Measurements from ENCODE around the gene ACSF2.

- TF ChIP-seq, protein P1, sequence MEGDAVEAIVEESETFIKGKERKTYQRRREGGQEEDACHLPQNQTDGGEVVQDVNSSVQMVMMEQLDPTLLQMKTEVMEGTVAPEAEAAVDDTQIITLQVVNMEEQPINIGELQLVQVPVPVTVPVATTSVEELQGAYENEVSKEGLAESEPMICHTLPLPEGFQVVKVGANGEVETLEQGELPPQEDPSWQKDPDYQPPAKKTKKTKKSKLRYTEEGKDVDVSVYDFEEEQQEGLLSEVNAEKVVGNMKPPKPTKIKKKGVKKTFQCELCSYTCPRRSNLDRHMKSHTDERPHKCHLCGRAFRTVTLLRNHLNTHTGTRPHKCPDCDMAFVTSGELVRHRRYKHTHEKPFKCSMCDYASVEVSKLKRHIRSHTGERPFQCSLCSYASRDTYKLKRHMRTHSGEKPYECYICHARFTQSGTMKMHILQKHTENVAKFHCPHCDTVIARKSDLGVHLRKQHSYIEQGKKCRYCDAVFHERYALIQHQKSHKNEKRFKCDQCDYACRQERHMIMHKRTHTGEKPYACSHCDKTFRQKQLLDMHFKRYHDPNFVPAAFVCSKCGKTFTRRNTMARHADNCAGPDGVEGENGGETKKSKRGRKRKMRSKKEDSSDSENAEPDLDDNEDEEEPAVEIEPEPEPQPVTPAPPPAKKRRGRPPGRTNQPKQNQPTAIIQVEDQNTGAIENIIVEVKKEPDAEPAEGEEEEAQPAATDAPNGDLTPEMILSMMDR (IDR thresholded peaks at IDR 0.05; ENCODE audit: insufficient read depth, low read length): no peak
- TF ChIP-seq, protein P2, sequence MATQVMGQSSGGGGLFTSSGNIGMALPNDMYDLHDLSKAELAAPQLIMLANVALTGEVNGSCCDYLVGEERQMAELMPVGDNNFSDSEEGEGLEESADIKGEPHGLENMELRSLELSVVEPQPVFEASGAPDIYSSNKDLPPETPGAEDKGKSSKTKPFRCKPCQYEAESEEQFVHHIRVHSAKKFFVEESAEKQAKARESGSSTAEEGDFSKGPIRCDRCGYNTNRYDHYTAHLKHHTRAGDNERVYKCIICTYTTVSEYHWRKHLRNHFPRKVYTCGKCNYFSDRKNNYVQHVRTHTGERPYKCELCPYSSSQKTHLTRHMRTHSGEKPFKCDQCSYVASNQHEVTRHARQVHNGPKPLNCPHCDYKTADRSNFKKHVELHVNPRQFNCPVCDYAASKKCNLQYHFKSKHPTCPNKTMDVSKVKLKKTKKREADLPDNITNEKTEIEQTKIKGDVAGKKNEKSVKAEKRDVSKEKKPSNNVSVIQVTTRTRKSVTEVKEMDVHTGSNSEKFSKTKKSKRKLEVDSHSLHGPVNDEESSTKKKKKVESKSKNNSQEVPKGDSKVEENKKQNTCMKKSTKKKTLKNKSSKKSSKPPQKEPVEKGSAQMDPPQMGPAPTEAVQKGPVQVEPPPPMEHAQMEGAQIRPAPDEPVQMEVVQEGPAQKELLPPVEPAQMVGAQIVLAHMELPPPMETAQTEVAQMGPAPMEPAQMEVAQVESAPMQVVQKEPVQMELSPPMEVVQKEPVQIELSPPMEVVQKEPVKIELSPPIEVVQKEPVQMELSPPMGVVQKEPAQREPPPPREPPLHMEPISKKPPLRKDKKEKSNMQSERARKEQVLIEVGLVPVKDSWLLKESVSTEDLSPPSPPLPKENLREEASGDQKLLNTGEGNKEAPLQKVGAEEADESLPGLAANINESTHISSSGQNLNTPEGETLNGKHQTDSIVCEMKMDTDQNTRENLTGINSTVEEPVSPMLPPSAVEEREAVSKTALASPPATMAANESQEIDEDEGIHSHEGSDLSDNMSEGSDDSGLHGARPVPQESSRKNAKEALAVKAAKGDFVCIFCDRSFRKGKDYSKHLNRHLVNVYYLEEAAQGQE (IDR thresholded peaks at IDR 0.05; ENCODE audit: insufficient replicate concordance, low read depth): no peak
- TF ChIP-seq POLR2AphosphoS5 (IDR thresholded peaks at IDR 0.05; ENCODE audit: low read depth) (no peak), SPI1 (IDR thresholded peaks at IDR 0.05; ENCODE audit: borderline replicate concordance, low read depth) (no peak), GABPA (IDR thresholded peaks at IDR 0.05; ENCODE audit: low read depth) (no peak)
Observed at GRCh38 chr17:50502301-50502990, 76.4 kb downstream of the ACSF2 start.
